ENCODE measurements around the gene KDM4B. TPM values are rescaled to one million over a fixed set of nuclear protein-coding genes. Genes with fewer than 3 reads are reported as not detected.

Gene KDM4B
- total and polyA plus RNA-seq, 4 donors, result 3.2 to 19.7 (median 12.9) TPM

- 84% methylated on average over 5 of the region's 5 CpGs for WGBS
- DNase-seq (ENCODE audit: low spot score), result no peak
- H3K9me3 ChIP-seq (ENCODE audit: control insufficient read depth in 4 of 4, low read length in 3 of 4), result no peaks in the 10 kb centered on the region
Measured at GRCh38 chr19:5191091-5191490, 222.2 kb downstream of the KDM4B start.

GRCh38 chr19:5192568-5192967 is 223.7 kb downstream of the KDM4B start:
- H3K4me3 ChIP-seq (ENCODE audit: low read depth in 1 of 3, low read length in 3 of 3), result no peak overlapping the region
- no peak overlapping the region for H3K27ac ChIP-seq (ENCODE audit: low read depth in 1 of 2, low read length in 2 of 2)
- no peak for DNase-seq (ENCODE audit: low spot score)
- no peaks in the 10 kb centered on the region for H3K4me1 ChIP-seq (ENCODE audit: control insufficient read depth in 4 of 4, insufficient read depth in 4 of 4, low read length in 3 of 4)
- H3K9ac ChIP-seq (ENCODE audit: low read depth in 1 of 2, low read length in 2 of 2), result no peak overlapping the region
- TF ChIP-seq FOXA1 (IDR thresholded peaks at IDR 0.05) (no peak), EGR1 (IDR thresholded peaks at IDR 0.05; ENCODE audit: low read depth in 2 of 2) (no peak), YY1 (IDR thresholded peaks at IDR 0.05) (no peak), NR2F2 (IDR thresholded peaks at IDR 0.05) (no peak), HNF4G (IDR thresholded peaks at IDR 0.05) (no peak), REST (IDR thresholded peaks at IDR 0.05) (no peak), ZBTB33 (IDR thresholded peaks at IDR 0.05) (no peak), SP1 (IDR thresholded peaks at IDR 0.05) (no peak), MAX (IDR thresholded peaks at IDR 0.05) (no peak), RXRA (IDR thresholded peaks at IDR 0.05) (no peak), FOXA2 (IDR thresholded peaks at IDR 0.05) (no peak), HNF4A (conservative IDR thresholded peaks at IDR 0.05) (no peak)
- H3K9me3 ChIP-seq (ENCODE audit: control insufficient read depth in 4 of 4, low read length in 3 of 4), result no peaks in the 10 kb centered on the region
- WGBS, result 88% methylated on average over 5 of the region's 5 CpGs
- H3K36me3 ChIP-seq (ENCODE audit: control insufficient read depth in 4 of 4, insufficient read depth in 3 of 4, low read depth in 1 of 4, low read length in 3 of 4), result no peaks in the 10 kb centered on the region
- H3K27me3 ChIP-seq (ENCODE audit: control insufficient read depth in 4 of 4, insufficient read depth in 4 of 4, low read length in 3 of 4), result no peaks in the 10 kb centered on the region

More at GRCh38 chr19:5191091-5191490, 222.2 kb downstream of the KDM4B start:
- Histone ChIP-seq H3K27ac (ENCODE audit: low read depth in 1 of 2, low read length in 2 of 2) (no peak overlapping the region), H3K27me3 (ENCODE audit: control insufficient read depth in 4 of 4, insufficient read depth in 4 of 4, low read length in 3 of 4) (no peaks in the 10 kb centered on the region), H3K9ac (ENCODE audit: low read depth in 1 of 2, low read length in 2 of 2) (no peak overlapping the region), H3K4me1 (ENCODE audit: control insufficient read depth in 4 of 4, insufficient read depth in 4 of 4, low read length in 3 of 4) (no peaks in the 10 kb centered on the region), H3K4me3 (ENCODE audit: low read depth in 1 of 3, low read length in 3 of 3) (no peak overlapping the region), H3K36me3 (ENCODE audit: control insufficient read depth in 4 of 4, insufficient read depth in 3 of 4, low read depth in 1 of 4, low read length in 3 of 4) (no peaks in the 10 kb centered on the region)
- TF ChIP-seq MAX (IDR thresholded peaks at IDR 0.05) (no peak), HNF4G (IDR thresholded peaks at IDR 0.05) (no peak), CTCF (IDR thresholded peaks at IDR 0.05; ENCODE audit: low read depth, low read length, missing input control) (no peak), YY1 (IDR thresholded peaks at IDR 0.05) (no peak), EGR1 (IDR thresholded peaks at IDR 0.05; ENCODE audit: low read depth in 2 of 2) (no peak), ATF3 (IDR thresholded peaks at IDR 0.05) (no peak), NR2F2 (IDR thresholded peaks at IDR 0.05) (no peak)
